B cell (primary cell): ENCODE data around the gene D2HGDH. TPM values are rescaled to one million over a fixed set of nuclear protein-coding genes. Genes with fewer than 3 reads are reported as not detected.

Experiments used
- ATAC-seq: fragments of 200-7000 bp; cut with Tn5 transposase; one replicate; pipeline ENCODE4 v1.10.0; 2021; ENCODE audit warnings: low read depth, mild to moderate bottlenecking, moderate number of reproducible peaks, moderate library complexity
- CTCF ChIA-PET: fragments of 350-600 bp; sonication (Branson Sonifier 250); formaldehyde crosslinking; loops from one replicate; lab custom pipeline; 2021; ENCODE audit warnings: antibody characterized with exemption, inconsistent platforms; lab: Charles Lee
- POLR2A ChIA-PET: fragments of 350-600 bp; sonication (Branson Sonifier 250); formaldehyde crosslinking; loops from one replicate; lab custom pipeline; 2021; ENCODE audit warnings: antibody characterized with exemption; lab: Charles Lee
- DNase-seq: peaks from one replicate; pipeline ENCODE4 v3.0.0; 2013
- H2AFZ ChIP-seq: 2 replicates; pipeline ENCODE4 v1.6.1; 2012; ENCODE audit warnings: mild to moderate bottlenecking, low read depth, low read length; ENCODE audit not compliant: insufficient read depth, poor library complexity, severe bottlenecking
- H3K27ac ChIP-seq, 2 donors: 1 replicate in 1 of 2; 2 replicates in 1 of 2; pipeline ENCODE4 v1.5.1; 2012 to 2013; ENCODE audit warnings: low read length in 2 of 2, mild to moderate bottlenecking in 2 of 2, moderate library complexity in 1 of 2
- H3K27me3 ChIP-seq, 4 experiments: fragments of 200-600 bp in 1 of 4; sonication (generic) in 1 of 4; replicated peaks in 1 of 4; 1 replicate in 2 of 4; 2 replicates in 2 of 4; pipeline versions ENCODE4 v1.6.1 to v1.7.0; 2013 to 2016; ENCODE audit warnings: low read length in 3 of 4, mild to moderate bottlenecking in 2 of 4, mixed read lengths in 1 of 4, moderate library complexity in 1 of 4; ENCODE audit not compliant: insufficient read depth in 4 of 4, control insufficient read depth in 3 of 4; ENCODE audit errors: control extremely low read depth in 1 of 4
- H3K36me3 ChIP-seq, 2 experiments: replicated peaks in 1 of 2; 1 replicate in 1 of 2; 2 replicates in 1 of 2; pipeline versions ENCODE4 v1.6.1 to v1.7.1; 2013; ENCODE audit warnings: low read length in 1 of 2; ENCODE audit not compliant: insufficient read depth in 2 of 2, control insufficient read depth in 1 of 2; ENCODE audit errors: control extremely low read depth in 1 of 2, extremely low read depth in 1 of 2
- H3K4me1 ChIP-seq, 2 donors: fragments of 200-600 bp in 1 of 2; sonication (generic) in 1 of 2; 1 replicate in 1 of 2; 2 replicates in 1 of 2; pipeline versions ENCODE4 v1.5.1 to v1.6.1; 2013 to 2017; ENCODE audit warnings: low read length in 2 of 2; ENCODE audit not compliant: control insufficient read depth in 2 of 2, insufficient read depth in 2 of 2
- H3K4me2 ChIP-seq: replicated peaks from 2 replicates; pipeline ENCODE3; 2012; ENCODE audit warnings: mild to moderate bottlenecking, low read depth, low read length; ENCODE audit not compliant: poor library complexity, severe bottlenecking
- H3K4me3 ChIP-seq, 5 experiments: fragments of 200-600 bp in 1 of 5; sonication (generic) in 1 of 5; 1 replicate in 3 of 5; 2 replicates in 2 of 5; pipeline versions ENCODE4 v1.5.1 to v1.7.0; 2011 to 2016; ENCODE audit warnings: low read length in 4 of 5, mild to moderate bottlenecking in 4 of 5, low read depth in 2 of 5, control low read depth in 1 of 5, moderate library complexity in 1 of 5; ENCODE audit not compliant: insufficient read depth in 1 of 5; ENCODE audit errors: control extremely low read depth in 1 of 5, extremely low read depth in 1 of 5
- H3K79me2 ChIP-seq: fragments of 200-600 bp; sonication (generic); one replicate; pipeline ENCODE4 v1.6.0; 2016; ENCODE audit warnings: low read length; ENCODE audit not compliant: control insufficient read depth, insufficient read depth
- H3K9ac ChIP-seq: fragments of 200-600 bp; sonication (generic); 2 replicates; pipeline ENCODE4 v1.6.1; 2017; ENCODE audit warnings: mild to moderate bottlenecking, low read length, moderate library complexity
- H3K9me3 ChIP-seq, 3 donors: one replicate each; pipeline versions ENCODE4 v1.6.1 to v1.7.1; 2013; ENCODE audit warnings: low read length in 2 of 3; ENCODE audit not compliant: control insufficient read depth in 2 of 3, insufficient read depth in 1 of 3; ENCODE audit errors: control extremely low read depth in 1 of 3
- H4K20me1 ChIP-seq: 2 replicates; pipeline ENCODE4 v1.6.0; 2012; ENCODE audit warnings: mild to moderate bottlenecking, low read length; ENCODE audit not compliant: insufficient read depth, control insufficient read depth, poor library complexity, severe bottlenecking
- H3K27ac Mint-ChIP-seq: one replicate; pipeline ENCODE4 v1.8.0; 2021; ENCODE audit warnings: mixed read lengths
- H3K27me3 Mint-ChIP-seq: one replicate; pipeline ENCODE4 v1.8.0; 2021; ENCODE audit warnings: mixed read lengths
- H3K4me1 Mint-ChIP-seq: one replicate; pipeline ENCODE4 v1.8.0; 2021; ENCODE audit warnings: mixed read lengths
- H3K4me3 Mint-ChIP-seq: one replicate; pipeline ENCODE4 v1.8.0; 2021; ENCODE audit warnings: mixed read lengths
- H3K9me3 Mint-ChIP-seq: one replicate; pipeline ENCODE4 v1.8.0; 2022; ENCODE audit warnings: mixed read lengths; ENCODE audit not compliant: insufficient read depth
- CTCF ChIP-seq: fragments of 200-600 bp; IDR thresholded peaks from one replicate; pipeline ENCODE4 v1.8.0; 2022; ENCODE audit warnings: antibody characterized with exemption, mild to moderate bottlenecking
- EZH2 ChIP-seq: IDR thresholded peaks from 2 replicates; pipeline ENCODE4 v1.6.1; 2012; ENCODE audit warnings: borderline replicate concordance, low read depth, mild to moderate bottlenecking, moderate library complexity, low read length; ENCODE audit not compliant: insufficient read depth, poor library complexity, severe bottlenecking
- WGBS: methylation state at CpG from one replicate; pipeline ENCODE4 v1.1.5; 2013; ENCODE audit warnings: missing lambda C conversion rate; ENCODE audit not compliant: insufficient coverage; 5-methylcytosine and 5-hydroxymethylcytosine counted together
- intact Hi-C: fragments of 100-400 bp; cut with micrococcal nuclease; formaldehyde crosslinking; loops from one replicate; pipeline ENCODE4 v1.10.0; 2022
- polyA plus RNA-seq: library from polyadenylated mRNA; depleted of rRNA; stranded (reverse); fragments of >200 nt; gene quantifications from 2 replicates; pipeline ENCODE4 v1.2.3, GENCODE V29; 2012
- total RNA-seq, 2 donors: library from RNA; stranded (reverse); fragments of 120-200 nt in 1 of 2; gene quantifications; 1 replicate in 1 of 2; 2 replicates in 1 of 2; pipeline versions ENCODE4 v1.2.3 to v1.2.4, GENCODE V29; 2013 to 2022

D2HGDH gene
- total and polyA plus RNA-seq, 2 donors (not counting 1 experiment from before 2014, with no cell fraction given): 44.0 to 67.7 TPM

DNA sequence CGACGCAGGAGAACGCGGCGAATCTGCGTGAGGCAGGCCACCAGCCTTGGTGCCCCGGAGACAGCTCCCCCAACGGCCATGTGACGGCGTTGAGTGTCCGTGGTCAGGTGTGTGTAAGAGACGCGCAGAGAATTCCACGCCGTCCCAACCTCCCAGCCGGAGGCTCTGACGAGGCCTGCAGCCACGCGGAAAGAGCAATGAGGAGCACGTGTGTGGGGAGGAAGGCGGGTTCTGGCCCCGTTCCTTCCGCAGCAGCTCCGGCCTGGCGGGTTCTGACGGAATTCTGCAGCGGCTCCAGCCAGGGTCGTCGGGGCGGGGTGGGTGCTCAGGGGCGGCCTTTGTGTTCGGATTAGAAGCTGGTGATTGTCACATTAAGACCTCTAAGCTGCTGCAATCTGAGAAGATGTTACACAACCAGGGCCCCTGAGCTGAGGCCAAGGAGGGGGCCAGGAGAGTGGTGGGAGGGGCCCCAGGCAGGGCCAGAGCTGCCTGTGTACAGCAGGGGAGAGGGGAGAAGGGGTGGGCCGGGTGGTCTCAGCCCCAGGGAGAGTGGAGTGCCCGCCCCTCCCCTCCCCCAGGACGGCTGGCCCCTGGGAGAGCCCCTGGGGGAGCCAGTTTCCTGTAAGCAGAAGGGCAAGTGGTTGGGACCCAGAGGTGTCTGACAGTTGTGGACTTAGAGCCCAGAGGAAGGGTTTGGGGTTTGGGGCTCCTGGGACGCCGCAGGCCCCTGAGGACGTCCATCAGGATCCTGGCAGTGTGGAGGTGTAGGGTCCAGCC, 37.0 kb downstream of the D2HGDH start:
- Histone ChIP-seq H2AFZ (no peak overlapping the region), H3K4me1 (peaks cover 0 to 15% of the 10 kb centered on the region in 2 donors), H3K9me3 (no peaks in the 10 kb centered on the region), H3K36me3 (no peaks in the 10 kb centered on the region), H3K27me3 (peaks cover 0 to 12% (median 0%) of the 10 kb centered on the region in 4 experiments), H3K9ac (no peak overlapping the region), H4K20me1 (no peaks in the 10 kb centered on the region), H3K79me2 (no peaks in the 10 kb centered on the region), H3K27ac (no peak overlapping the region), H3K4me3 (no peak overlapping the region), H3K4me2 (no peak overlapping the region)
- peak; percentile 5 for ATAC-seq
- POLR2A ChIA-PET: interaction anchor here (0.6 kb wide), 1 partner anchor 65 kb away, joined by 5 read pairs; no protein-coding TSS in a partner anchor
- H3K27ac Mint-ChIP-seq: peak overlapping the region; percentile 35
- DNase-seq: no peak
- no peaks in the 10 kb centered on the region for H3K9me3 Mint-ChIP-seq
- H3K27me3 Mint-ChIP-seq: no peaks in the 10 kb centered on the region
- H3K4me3 Mint-ChIP-seq: peak overlapping the region; percentile 67
- CTCF ChIA-PET: no interaction called here
- WGBS: 95% methylated on average over 35 of the region's 38 CpGs
- H3K4me1 Mint-ChIP-seq: peaks cover 9% of the 10 kb centered on the region
- intact Hi-C loops: no loop called here
- TF ChIP-seq EZH2 (no peak), CTCF (no peak)

- ChIA-PET POLR2A (no interaction called here), CTCF (no interaction called here)
- peak overlapping the region; percentile 67 for H3K4me3 Mint-ChIP-seq
- H3K27ac Mint-ChIP-seq: peak overlapping the region; percentile 35
- TF ChIP-seq CTCF (no peak), EZH2 (no peak)
- Histone ChIP-seq H3K27me3 (peaks cover 0 to 13% (median 0%) of the 10 kb centered on the region in 4 experiments), H3K9me3 (no peaks in the 10 kb centered on the region), H3K27ac (no peak overlapping the region), H2AFZ (no peak overlapping the region), H4K20me1 (no peaks in the 10 kb centered on the region), H3K36me3 (no peaks in the 10 kb centered on the region), H3K79me2 (no peaks in the 10 kb centered on the region), H3K4me1 (peaks cover 0 to 15% of the 10 kb centered on the region in 2 donors), H3K4me2 (no peak overlapping the region), H3K4me3 (no peak overlapping the region), H3K9ac (no peak overlapping the region)
- ATAC-seq: peak; percentile 21
- H3K4me1 Mint-ChIP-seq: peaks cover 9% of the 10 kb centered on the region
- peak; percentile 66 for DNase-seq
- no CpG with 5 or more reads among the region's 9 CpGs for WGBS
- no peaks in the 10 kb centered on the region for H3K9me3 Mint-ChIP-seq
- H3K27me3 Mint-ChIP-seq: peaks cover 2% of the 10 kb centered on the region
- intact Hi-C loops: no loop called here
These were observed 37.7 kb downstream of the D2HGDH start for GRCh38 chr2:241772063-241772499.
